Mesenchymal stem cell (in vitro differentiated cells and primary cell): ENCODE results near the gene EGFL8.
"Not testable (repeated sequence)": the region's sequence is repeated elsewhere in the genome, so short reads cannot be mapped to it uniquely, and the experiment has no call there.

Experiments
- DNase-seq: peaks from one replicate; pipeline ENCODE4 v3.0.0-alpha.2; 2013
- H2AFZ ChIP-seq: one replicate; pipeline ENCODE4 v1.6.1; 2013; ENCODE audit warnings: low read depth, mild to moderate bottlenecking, control low read depth, inconsistent platforms, low read length, moderate library complexity
- H2AK5ac ChIP-seq: 2 replicates; pipeline ENCODE4 v1.6.1; 2013; ENCODE audit warnings: low read length, moderate library complexity, mild to moderate bottlenecking, inconsistent platforms; ENCODE audit not compliant: severe bottlenecking
- H2BK120ac ChIP-seq: one replicate; pipeline ENCODE4 v1.6.1; 2013; ENCODE audit warnings: low read depth, mild to moderate bottlenecking, inconsistent platforms, low read length, moderate library complexity
- H2BK12ac ChIP-seq, 2 experiments: one replicate each; pipeline ENCODE4 v1.6.1; 2013; ENCODE audit warnings: inconsistent platforms in 2 of 2, low read length in 2 of 2, mild to moderate bottlenecking in 2 of 2, moderate library complexity in 2 of 2, control low read depth in 1 of 2
- H2BK15ac ChIP-seq: one replicate; pipeline ENCODE4 v1.6.1; 2013; ENCODE audit warnings: mild to moderate bottlenecking, low read depth, inconsistent platforms; ENCODE audit not compliant: poor library complexity, severe bottlenecking
- H2BK5ac ChIP-seq: 2 replicates; pipeline ENCODE4 v1.6.1; 2013; ENCODE audit warnings: low read depth, mild to moderate bottlenecking, low read length, control low read depth, inconsistent platforms; ENCODE audit not compliant: poor library complexity, severe bottlenecking
- H3K14ac ChIP-seq, 2 experiments: one replicate each; pipeline ENCODE4 v1.6.1; 2013; ENCODE audit warnings: inconsistent platforms in 2 of 2, low read length in 2 of 2, control low read depth in 1 of 2, mild to moderate bottlenecking in 1 of 2, moderate library complexity in 1 of 2
- H3K18ac ChIP-seq, 2 experiments: one replicate each; pipeline ENCODE4 v1.6.1; 2013; ENCODE audit warnings: inconsistent platforms in 2 of 2, low read length in 2 of 2, control low read depth in 1 of 2, low read depth in 1 of 2, mild to moderate bottlenecking in 1 of 2
- H3K23ac ChIP-seq, 2 experiments: one replicate each; pipeline ENCODE4 v1.6.1; 2013; ENCODE audit warnings: inconsistent platforms in 2 of 2, low read length in 2 of 2, mild to moderate bottlenecking in 2 of 2, moderate library complexity in 2 of 2, control low read depth in 1 of 2
- H3K27ac ChIP-seq: 2 replicates; pipeline ENCODE4 v1.5.1; 2013; ENCODE audit warnings: mild to moderate bottlenecking, moderate library complexity, low read length, control low read depth, inconsistent platforms; ENCODE audit not compliant: poor library complexity, severe bottlenecking
- H3K27me3 ChIP-seq, 2 experiments: 2 replicates each; pipeline versions ENCODE4 v1.6.1 to v1.7.0; 2013; ENCODE audit warnings: low read length in 2 of 2, mild to moderate bottlenecking in 2 of 2, moderate library complexity in 2 of 2, control low read depth in 1 of 2, inconsistent platforms in 1 of 2; ENCODE audit not compliant: control insufficient read depth in 1 of 2, insufficient read depth in 1 of 2
- H3K36me3 ChIP-seq, 2 experiments: 2 replicates each; pipeline versions ENCODE4 v1.6.1 to v1.7.0; 2013; ENCODE audit warnings: low read length in 2 of 2, control low read depth in 1 of 2, inconsistent platforms in 1 of 2, low read depth in 1 of 2, mild to moderate bottlenecking in 1 of 2; ENCODE audit not compliant: insufficient read depth in 2 of 2, control insufficient read depth in 1 of 2
- H3K4ac ChIP-seq, 2 experiments: one replicate each; pipeline ENCODE4 v1.6.1; 2013; ENCODE audit warnings: inconsistent platforms in 2 of 2, low read length in 2 of 2, mild to moderate bottlenecking in 2 of 2, moderate library complexity in 2 of 2, control low read depth in 1 of 2, low read depth in 1 of 2
- H3K4me1 ChIP-seq: 2 replicates; pipeline ENCODE4 v1.6.1; 2013; ENCODE audit warnings: low read depth, low read length, control low read depth; ENCODE audit not compliant: control insufficient read depth, insufficient read depth
- H3K4me2 ChIP-seq: 2 replicates; pipeline ENCODE4 v1.6.1; 2013; ENCODE audit warnings: low read length, mild to moderate bottlenecking, inconsistent platforms; ENCODE audit not compliant: poor library complexity, severe bottlenecking
- H3K4me3 ChIP-seq, 2 experiments: 2 replicates each; pipeline versions ENCODE4 v1.5.1 to v1.7.0; 2013; ENCODE audit warnings: low read length in 2 of 2, mild to moderate bottlenecking in 2 of 2, control low read depth in 1 of 2, low read depth in 1 of 2; ENCODE audit not compliant: insufficient read depth in 1 of 2
- H3K79me1 ChIP-seq: replicated peaks from 2 replicates; pipeline ENCODE4 v1.6.1; 2013; ENCODE audit warnings: mild to moderate bottlenecking, control low read depth, low read length, inconsistent platforms; ENCODE audit not compliant: poor library complexity, severe bottlenecking
- H3K9ac ChIP-seq: 2 replicates; pipeline ENCODE4 v1.7.0; 2013; ENCODE audit warnings: mild to moderate bottlenecking, low read length, moderate library complexity
- H3K9me3 ChIP-seq: 2 replicates; pipeline ENCODE4 v1.7.0; 2013; ENCODE audit warnings: mild to moderate bottlenecking, low read length; ENCODE audit not compliant: control insufficient read depth
- H4K8ac ChIP-seq: one replicate; pipeline ENCODE4 v1.6.1; 2013; ENCODE audit warnings: inconsistent platforms, mild to moderate bottlenecking, low read length, moderate library complexity
- H4K91ac ChIP-seq: one replicate; pipeline ENCODE4 v1.6.1; 2013; ENCODE audit warnings: mild to moderate bottlenecking, low read length, inconsistent platforms
- WGBS: methylation state at CpG from one replicate; pipeline ENCODE4 v1.1.7; 2013; ENCODE audit warnings: mixed read lengths; 5-methylcytosine and 5-hydroxymethylcytosine counted together

EGFL8 gene

DNA sequence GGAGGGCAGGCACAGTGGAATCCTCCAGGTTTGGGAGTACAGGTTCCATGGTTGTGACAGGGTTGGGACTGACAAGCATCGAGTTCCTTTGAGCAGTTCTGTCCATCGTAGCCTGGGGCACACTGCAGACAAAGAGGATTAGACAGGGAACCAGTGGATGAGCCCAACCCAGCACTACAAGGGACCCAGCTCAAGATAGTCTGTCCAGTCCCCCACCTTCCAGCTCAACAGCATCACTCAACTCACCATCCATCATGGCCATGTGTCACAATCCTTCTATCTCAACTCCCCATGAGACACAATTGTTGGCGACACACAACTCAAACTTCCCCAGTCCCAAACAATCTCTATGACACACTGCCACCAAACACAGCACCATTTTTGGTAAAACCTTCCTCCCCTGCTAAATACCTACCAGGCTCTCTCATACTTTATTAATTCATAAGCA, 39.9 kb downstream of the EGFL8 start:
- Histone ChIP-seq H3K27me3 (peaks cover 16 to 43% of the 10 kb centered on the region in 2 experiments), H3K79me1 (no peaks in the 10 kb centered on the region)
- WGBS = 86% methylated on average over 3 of the region's 3 CpGs

GRCh38 chr6:32208996-32209395, 44.6 kb downstream of the EGFL8 start:
- Histone ChIP-seq H3K18ac (no peak overlapping the region), H3K23ac (no peak overlapping the region), H3K4ac (no peak overlapping the region), H2BK120ac (no peak overlapping the region), H2AFZ (no peak overlapping the region), H3K27ac (no peak overlapping the region), H3K27me3 (peaks cover 9 to 15% of the 10 kb centered on the region in 2 experiments), H2BK12ac (no peak overlapping the region), H3K4me3 (no peak overlapping the region), H2AK5ac (no peak overlapping the region), H4K8ac (no peak overlapping the region), H4K91ac (no peak overlapping the region), H2BK15ac (no peak overlapping the region), H3K9me3 (no peaks in the 10 kb centered on the region), H3K79me1 (no peaks in the 10 kb centered on the region), H2BK5ac (no peak overlapping the region), H3K4me1 (peaks cover 1% of the 10 kb centered on the region), H3K36me3 (no peaks in the 10 kb centered on the region), H3K9ac (no peak overlapping the region), H3K4me2 (no peak overlapping the region), H3K14ac (no peak overlapping the region)
- DNase-seq = no peak
- no CpG with 5 or more reads among the region's 1 CpG for WGBS

More for the DNA sequence above, 39.9 kb downstream of the EGFL8 start:
- no peak overlapping the region for H3K4me3 ChIP-seq
- H2BK120ac ChIP-seq = no peak overlapping the region
- H3K14ac ChIP-seq = no peak overlapping the region
- no peak for DNase-seq
- H2AK5ac ChIP-seq = no peak overlapping the region
- no peak overlapping the region for H3K18ac ChIP-seq
- no peaks in the 10 kb centered on the region for H3K36me3 ChIP-seq
- no peak overlapping the region for H3K4me2 ChIP-seq
- no peak overlapping the region for H2BK5ac ChIP-seq
- H3K4ac ChIP-seq = no peak overlapping the region
- H3K23ac ChIP-seq = no peak overlapping the region
- no peak overlapping the region for H2BK12ac ChIP-seq
- H3K9me3 ChIP-seq = no peaks in the 10 kb centered on the region
- no peak overlapping the region for H3K27ac ChIP-seq
- no peak overlapping the region for H3K9ac ChIP-seq
- H4K8ac ChIP-seq = no peak overlapping the region
- H2BK15ac ChIP-seq = no peak overlapping the region
- no peak overlapping the region for H2AFZ ChIP-seq
- H4K91ac ChIP-seq = no peak overlapping the region
- peaks cover 6% of the 10 kb centered on the region for H3K4me1 ChIP-seq

DNA sequence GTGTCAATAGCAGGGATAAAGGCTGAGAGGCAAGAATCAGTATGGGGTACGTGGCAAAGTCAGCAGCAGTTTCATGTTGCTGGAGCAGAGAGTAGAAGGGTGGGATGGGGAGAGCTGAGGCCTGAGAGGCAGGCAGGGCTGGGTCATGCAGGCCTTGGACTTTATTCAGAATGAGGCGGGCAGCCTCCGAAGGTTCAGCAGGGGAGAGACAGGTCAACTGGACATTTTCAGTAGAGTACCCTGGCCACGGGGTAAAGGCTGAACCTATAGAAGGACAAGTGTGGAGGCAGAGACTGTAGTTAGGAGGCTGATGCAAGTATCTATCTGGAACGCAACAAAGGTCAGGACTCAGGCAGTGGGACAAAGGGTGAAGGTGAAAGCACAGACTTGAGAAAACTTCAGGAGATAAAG, 45.8 kb downstream of the EGFL8 start:
- no peaks in the 10 kb centered on the region for H3K4me1 ChIP-seq
- no peak overlapping the region for H3K14ac ChIP-seq
- no peaks in the 10 kb centered on the region for H3K79me1 ChIP-seq
- no peak overlapping the region for H3K23ac ChIP-seq
- no peak overlapping the region for H3K4me3 ChIP-seq
- no peak overlapping the region for H3K27ac ChIP-seq
- no peak overlapping the region for H3K4ac ChIP-seq
- no peak overlapping the region for H3K18ac ChIP-seq
- peaks cover 7 to 13% of the 10 kb centered on the region in 2 experiments for H3K27me3 ChIP-seq
- no peak overlapping the region for H2BK5ac ChIP-seq
- no peak overlapping the region for H2BK15ac ChIP-seq
- no peak overlapping the region for H2AFZ ChIP-seq
- no peak overlapping the region for H2BK120ac ChIP-seq
- H4K8ac ChIP-seq = no peak overlapping the region
- whole genome bisulfite sequencing = 78% methylated on average over 5 of the region's 5 CpGs
- H2BK12ac ChIP-seq = no peak overlapping the region
- peak overlapping the region; percentile 21 for H4K91ac ChIP-seq
- H2AK5ac ChIP-seq = no peak overlapping the region
- no peaks in the 10 kb centered on the region for H3K9me3 ChIP-seq
- no peak overlapping the region for H3K9ac ChIP-seq
- H3K36me3 ChIP-seq = no peaks in the 10 kb centered on the region
- DNase-seq = no peak
- no peak overlapping the region for H3K4me2 ChIP-seq

- 100% methylated on average over 1 of the region's 4 CpGs for WGBS
- not testable (repeated sequence) for H3K9ac ChIP-seq, H4K8ac ChIP-seq, H3K4ac ChIP-seq, H3K23ac ChIP-seq, H3K36me3 ChIP-seq, H2BK15ac ChIP-seq, H2BK5ac ChIP-seq, H3K79me1 ChIP-seq, H3K14ac ChIP-seq, H3K4me2 ChIP-seq, H2BK120ac ChIP-seq, H3K4me3 ChIP-seq, DNase-seq, H3K18ac ChIP-seq, H3K4me1 ChIP-seq, H2AK5ac ChIP-seq, H3K27ac ChIP-seq, H4K91ac ChIP-seq, H2AFZ ChIP-seq, H2BK12ac ChIP-seq, H3K9me3 ChIP-seq
- peaks cover 7 to 18% of the 10 kb centered on the region in 2 experiments for H3K27me3 ChIP-seq
Observed at GRCh38 chr6:32211432-32211831, 47.0 kb downstream of the EGFL8 start.
